HUES64 (cell line): ENCODE data around the gene ALOX12.

Experiments
- H3K27ac ChIP-seq: 2 replicates; pipeline ENCODE4 v1.7.0; 2013; ENCODE audit warnings: low read depth, low read length, inconsistent platforms
- H3K27me3 ChIP-seq: 2 replicates; pipeline ENCODE4 v1.6.1; 2013; ENCODE audit warnings: mild to moderate bottlenecking, low read length; ENCODE audit not compliant: insufficient read depth
- H3K36me3 ChIP-seq: 2 replicates; pipeline ENCODE4 v1.6.1; 2013; ENCODE audit warnings: mild to moderate bottlenecking, low read length; ENCODE audit not compliant: insufficient read depth
- H3K4me1 ChIP-seq: 2 replicates; pipeline ENCODE4 v1.6.1; 2013; ENCODE audit warnings: mild to moderate bottlenecking, low read length, moderate library complexity; ENCODE audit not compliant: insufficient read depth
- H3K4me3 ChIP-seq: 2 replicates; pipeline ENCODE4 v1.5.1; 2013; ENCODE audit warnings: mild to moderate bottlenecking, low read length, moderate library complexity
- H3K9ac ChIP-seq: 2 replicates; pipeline ENCODE4 v1.6.1; 2013; ENCODE audit warnings: mild to moderate bottlenecking, low read depth, low read length
- H3K9me3 ChIP-seq: 2 replicates; pipeline ENCODE4 v1.6.1; 2013; ENCODE audit warnings: low read depth, low read length; ENCODE audit not compliant: insufficient read depth
- WGBS: fragments of 150-250, 120-280 bp; methylation state at CpG from one replicate; pipeline ENCODE4 v1.1.7; 2013; ENCODE audit warnings: missing lambda C conversion rate; 5-methylcytosine and 5-hydroxymethylcytosine counted together

ALOX12 gene

GRCh38 chr17:7016418-7016817, 20.6 kb downstream of the ALOX12 start:
- Histone ChIP-seq H3K27ac (no peak overlapping the region), H3K4me3 (no peak overlapping the region), H3K36me3 (peaks cover 10% of the 10 kb centered on the region; the same call in 1 of the 2 replicates), H3K4me1 (peaks cover 8% of the 10 kb centered on the region), H3K27me3 (peaks cover 14% of the 10 kb centered on the region), H3K9ac (no peak overlapping the region), H3K9me3 (no peaks in the 10 kb centered on the region)
- WGBS = 91% methylated on average over 3 of the region's 3 CpGs

- 94% methylated on average over 20 of the region's 20 CpGs for WGBS
- Histone ChIP-seq H3K4me3 (no peak overlapping the region), H3K36me3 (peaks cover 10% of the 10 kb centered on the region; the same call in 1 of the 2 replicates), H3K27ac (no peak overlapping the region), H3K9ac (no peak overlapping the region), H3K4me1 (peaks cover 8% of the 10 kb centered on the region), H3K27me3 (peaks cover 20% of the 10 kb centered on the region), H3K9me3 (no peaks in the 10 kb centered on the region)
These were observed 21.3 kb downstream of the ALOX12 start for GRCh38 chr17:7016886-7017826.

- H3K9ac ChIP-seq = no peak overlapping the region
- H3K27ac ChIP-seq = no peak overlapping the region
- peaks cover 27% of the 10 kb centered on the region for H3K27me3 ChIP-seq
- H3K36me3 ChIP-seq = peaks cover 10% of the 10 kb centered on the region; the same call in 1 of the 2 replicates
- peaks cover 8% of the 10 kb centered on the region for H3K4me1 ChIP-seq
- 93% methylated on average over 12 of the region's 12 CpGs for WGBS
- no peaks in the 10 kb centered on the region for H3K9me3 ChIP-seq
- no peak overlapping the region for H3K4me3 ChIP-seq
These were observed 22.0 kb downstream of the ALOX12 start for GRCh38 chr17:7017827-7018200.

- 83% methylated on average over 10 of the region's 10 CpGs for WGBS
- H3K9ac ChIP-seq = no peak overlapping the region
- H3K27ac ChIP-seq = no peak overlapping the region
- no peak overlapping the region for H3K4me3 ChIP-seq
- no peaks in the 10 kb centered on the region for H3K9me3 ChIP-seq
- H3K36me3 ChIP-seq = peaks cover 10% of the 10 kb centered on the region; the same call in 1 of the 2 replicates
- peaks cover 8% of the 10 kb centered on the region for H3K4me1 ChIP-seq
- H3K27me3 ChIP-seq = peaks cover 33% of the 10 kb centered on the region
These were observed 22.6 kb downstream of the ALOX12 start for GRCh38 chr17:7018331-7018964.

- Histone ChIP-seq H3K27ac (peak overlapping the region; percentile 53; the same call in 1 of the 2 replicates), H3K4me3 (peak overlapping the region; percentile 54), H3K9ac (peak overlapping the region; percentile 71), H3K4me1 (peaks cover 4% of the 10 kb centered on the region; the same call in 1 of the 2 replicates), H3K36me3 (peaks cover 10% of the 10 kb centered on the region; the same call in 1 of the 2 replicates), H3K9me3 (no peaks in the 10 kb centered on the region), H3K27me3 (peaks cover 38% of the 10 kb centered on the region)
- WGBS = 72% methylated on average over 10 of the region's 10 CpGs
These were observed 23.5 kb downstream of the ALOX12 start for GRCh38 chr17:7019367-7019766.

GRCh38 chr17:7019839-7020519, 24.1 kb downstream of the ALOX12 start:
- peak overlapping the region; percentile 54 for H3K4me3 ChIP-seq
- H3K4me1 ChIP-seq = peaks cover 4% of the 10 kb centered on the region; the same call in 1 of the 2 replicates
- peaks cover 38% of the 10 kb centered on the region for H3K27me3 ChIP-seq
- WGBS = 22% methylated on average over 11 of the region's 16 CpGs
- H3K9me3 ChIP-seq = no peaks in the 10 kb centered on the region
- H3K27ac ChIP-seq = peak overlapping the region; percentile 53; the same call in 1 of the 2 replicates
- H3K9ac ChIP-seq = peak overlapping the region; percentile 71
- peaks cover 10% of the 10 kb centered on the region; the same call in 1 of the 2 replicates for H3K36me3 ChIP-seq

GRCh38 chr17:7020894-7021664, 25.2 kb downstream of the ALOX12 start:
- Histone ChIP-seq H3K27me3 (peaks cover 38% of the 10 kb centered on the region), H3K9ac (no peak overlapping the region), H3K4me1 (peaks cover 4% of the 10 kb centered on the region; the same call in 1 of the 2 replicates), H3K36me3 (peaks cover 8% of the 10 kb centered on the region; the same call in 1 of the 2 replicates), H3K4me3 (peak overlapping the region; percentile 50; the same call in 1 of the 2 replicates), H3K27ac (no peak overlapping the region), H3K9me3 (no peaks in the 10 kb centered on the region)
- WGBS = 79% methylated on average over 11 of the region's 11 CpGs

GRCh38 chr17:7021993-7022778, 26.3 kb downstream of the ALOX12 start:
- Histone ChIP-seq H3K36me3 (no peaks in the 10 kb centered on the region), H3K4me3 (peak overlapping the region; percentile 50), H3K4me1 (peaks cover 4% of the 10 kb centered on the region; the same call in 1 of the 2 replicates), H3K9ac (0 out of 2 replicates have a peak overlapping the region, but pooled peaks have one; percentile 4), H3K9me3 (no peaks in the 10 kb centered on the region), H3K27me3 (peaks cover 38% of the 10 kb centered on the region), H3K27ac (no peak overlapping the region)
- 7% methylated on average over 53 of the region's 53 CpGs for WGBS

GRCh38 chr17:7022781-7023571, 27.1 kb downstream of the ALOX12 start, which contains the start of gene BCL6B:
Gene BCL6B, plus strand, starts transcription at chr17:7023050. Its CDS starts 622 bp downstream, at chr17:7023672.
- no peak within 1 kb of the TSS for H3K27ac ChIP-seq
- 21% methylated on average over 42 of the region's 47 CpGs for WGBS

More at GRCh38 chr17:7022781-7023571, 27.1 kb downstream of the ALOX12 start, which contains the start of gene BCL6B:
- Histone ChIP-seq H3K36me3 (no peaks in the 10 kb centered on the region), H3K4me1 (peaks cover 4% of the 10 kb centered on the region; the same call in 1 of the 2 replicates), H3K9me3 (no peaks in the 10 kb centered on the region), H3K4me3 (peak within 1 kb of the TSS; percentile 50), H3K27me3 (peaks cover 38% of the 10 kb centered on the region), H3K9ac (peak within 1 kb of the TSS; percentile 4; the same call in 1 of the 2 replicates)
